Neural cell (in vitro differentiated cells): ENCODE data around the gene PSMA4. TPM values are rescaled to one million over a fixed set of nuclear protein-coding genes. Genes with fewer than 3 reads are reported as not detected.

Source experiments
- H2AFZ ChIP-seq: fragments of 200-600, 300-800 bp; sonication (generic), shearing (Covaris generic); 2 replicates; pipeline ENCODE4 v1.6.0; 2014; ENCODE audit warnings: low read depth, mild to moderate bottlenecking, antibody characterized with exemption, low read length, moderate library complexity
- H3F3A ChIP-seq: fragments of 200-600 bp; shearing (Covaris generic); 2 replicates; pipeline ENCODE4 v1.6.1; 2016; ENCODE audit warnings: mild to moderate bottlenecking, moderate library complexity, mixed read lengths, antibody characterized with exemption, low read length; ENCODE audit not compliant: insufficient read depth, poor library complexity, severe bottlenecking
- H3K27ac ChIP-seq: fragments of 200-600, 300-800 bp; sonication (generic), shearing (Covaris generic); 2 replicates; pipeline ENCODE4 v1.5.1; 2014; ENCODE audit warnings: mild to moderate bottlenecking, low read length, moderate library complexity
- H3K27me3 ChIP-seq: fragments of 300-800, 200-600 bp; sonication (generic), shearing (Covaris generic); 2 replicates; pipeline ENCODE4 v1.6.0; 2014; ENCODE audit warnings: mild to moderate bottlenecking, low read depth, low read length, moderate library complexity; ENCODE audit not compliant: insufficient read depth
- H3K36me3 ChIP-seq: fragments of 300-800, 200-600 bp; sonication (generic), shearing (Covaris generic); 2 replicates; pipeline ENCODE4 v1.5.1; 2014; ENCODE audit warnings: mild to moderate bottlenecking, antibody characterized with exemption, low read length, moderate library complexity; ENCODE audit not compliant: insufficient read depth
- H3K4me2 ChIP-seq: fragments of 300-800, 200-600 bp; sonication (generic), shearing (Covaris generic); 2 replicates; pipeline ENCODE4 v1.6.0; 2014; ENCODE audit warnings: mild to moderate bottlenecking, low read length
- H3K4me3 ChIP-seq: fragments of 300-800, 200-600 bp; sonication (generic), shearing (Covaris generic); 2 replicates; pipeline ENCODE4 v1.5.1; 2014; ENCODE audit warnings: mild to moderate bottlenecking, low read length, moderate library complexity
- H3K79me2 ChIP-seq: fragments of 200-600 bp; shearing (Covaris generic); replicated peaks from 2 replicates; pipeline ENCODE4 v1.6.0; 2014; ENCODE audit warnings: mild to moderate bottlenecking, low read length, moderate library complexity; ENCODE audit not compliant: insufficient read depth
- H3K9ac ChIP-seq: fragments of 300-800, 200-600 bp; sonication (generic), shearing (Covaris generic); 2 replicates; pipeline ENCODE4 v1.6.1; 2016; ENCODE audit warnings: mild to moderate bottlenecking, low read length, mixed read lengths
- H3K9me2 ChIP-seq: fragments of 200-600 bp; shearing (Covaris generic); 2 replicates; pipeline ENCODE4 v1.6.1; 2016; ENCODE audit warnings: mild to moderate bottlenecking, low read length, mixed read lengths; ENCODE audit not compliant: insufficient read depth
- H3K9me3 ChIP-seq: fragments of 200-600, 300-800 bp; sonication (generic), shearing (Covaris generic); 2 replicates; pipeline ENCODE4 v1.6.1; 2016; ENCODE audit warnings: mild to moderate bottlenecking, mixed run types, low read length, moderate library complexity, mixed read lengths
- H4K20me1 ChIP-seq: fragments of 200-600 bp; shearing (Covaris generic); 2 replicates; pipeline ENCODE4 v1.6.1; 2016; ENCODE audit warnings: mild to moderate bottlenecking, mixed run types; ENCODE audit not compliant: insufficient read depth
- CTCF ChIP-seq: fragments of 450-650 bp; IDR thresholded peaks from 2 replicates; pipeline ENCODE4 v1.5.1; 2014; ENCODE audit warnings: antibody characterized with exemption, mild to moderate bottlenecking, moderate library complexity; ENCODE audit not compliant: poor library complexity, severe bottlenecking
- EP300 ChIP-seq: fragments of 450-650 bp; conservative IDR thresholded peaks from 2 replicates; pipeline ENCODE4 v1.6.1; 2014; ENCODE audit warnings: antibody characterized with exemption, mild to moderate bottlenecking, moderate library complexity; ENCODE audit not compliant: poor library complexity, severe bottlenecking
- EZH2 ChIP-seq: fragments of 200-600, 300-800 bp; shearing (Covaris generic), sonication (generic); IDR thresholded peaks from 2 replicates; pipeline ENCODE4 v1.6.1; 2014; ENCODE audit warnings: antibody characterized with exemption, low read length, borderline replicate concordance, mild to moderate bottlenecking; ENCODE audit not compliant: insufficient read depth, poor library complexity, severe bottlenecking
- MXI1 ChIP-seq: fragments of 450-650 bp; conservative IDR thresholded peaks from 2 replicates; pipeline ENCODE4 v1.6.1; 2014; ENCODE audit warnings: antibody characterized with exemption, mild to moderate bottlenecking; ENCODE audit not compliant: poor library complexity, severe bottlenecking
- POLR2AphosphoS5 ChIP-seq: IDR thresholded peaks from 2 replicates; pipeline ENCODE4 v1.6.1; 2012
- RAD21 ChIP-seq: fragments of 450-650 bp; conservative IDR thresholded peaks from 2 replicates; pipeline ENCODE4 v1.6.1; 2014; ENCODE audit warnings: antibody characterized with exemption, mild to moderate bottlenecking, moderate library complexity
- REST ChIP-seq: IDR thresholded peaks from 2 replicates; pipeline ENCODE4 v1.6.1; 2012; ENCODE audit warnings: borderline replicate concordance
- SMC3 ChIP-seq: fragments of 450-650 bp; conservative IDR thresholded peaks from 2 replicates; pipeline ENCODE4 v1.6.1; 2014; ENCODE audit warnings: antibody characterized with exemption, mild to moderate bottlenecking, moderate library complexity; ENCODE audit not compliant: poor library complexity
- TAF1 ChIP-seq: IDR thresholded peaks from 2 replicates; pipeline ENCODE4 v1.6.1; 2012; ENCODE audit warnings: low read depth
- polyA plus RNA-seq: library from polyadenylated mRNA; depleted of rRNA; stranded (reverse); fragments of >200 nt; gene quantifications from 2 replicates; pipeline ENCODE4 v1.2.3, GENCODE V29; 2014
- small RNA-seq, 3 experiments: library from RNA; depleted of rRNA; stranded (forward); fragments of <200 nt; gene quantifications; one replicate each; pipeline ENCODE3, GENCODE V24; 2012

The PSMA4 gene
- polyA plus RNA-seq, 1 donor from 2014 or later = 421 TPM

GRCh38 chr15:78599189-78599588, 58.9 kb downstream of the PSMA4 start:
- H4K20me1 ChIP-seq = no peaks in the 10 kb centered on the region
- no peak overlapping the region for H3K4me3 ChIP-seq
- no peaks in the 10 kb centered on the region for H3K79me2 ChIP-seq
- no peaks in the 10 kb centered on the region for H3K9me3 ChIP-seq
- no peak overlapping the region for H3K4me2 ChIP-seq
- H3K9me2 ChIP-seq = no peaks in the 10 kb centered on the region
- no peak overlapping the region for H3K9ac ChIP-seq
- TF ChIP-seq TAF1 (no peak), CTCF (no peak), SMC3 (no peak), RAD21 (no peak), EP300 (no peak), POLR2AphosphoS5 (no peak), EZH2 (no peak), MXI1 (no peak), REST (no peak)
- no peaks in the 10 kb centered on the region for H3K36me3 ChIP-seq
- no peaks in the 10 kb centered on the region for H3K27me3 ChIP-seq
- no peaks in the 10 kb centered on the region for H3F3A ChIP-seq
- H3K27ac ChIP-seq = no peak overlapping the region
- no peak overlapping the region for H2AFZ ChIP-seq

Small RNA genes within 50 kb of the gene (small RNA-seq; reads per million reads assigned to genes)
- 0 reads per million in 3 experiments for gene AC067863.2

Other genes starting within 250 kb of the PSMA4 start
- gene SKIC8, start 240.8 kb upstream of the PSMA4 start, polyA plus RNA-seq = 160 and 170 TPM in 2 replicates
- gene CRABP1, start 200.1 kb upstream of the PSMA4 start, polyA plus RNA-seq = 7.0 and 8.7 TPM in 2 replicates
- 45.5 and 45.8 TPM in 2 replicates for gene IREB2, start 102.2 kb upstream of the PSMA4 start, polyA plus RNA-seq
- not detected in 2 replicates for gene HYKK, start 32.9 kb upstream of the PSMA4 start, polyA plus RNA-seq
- 4.6 and 6.8 TPM in 2 replicates for gene CHRNA5, start 25.1 kb downstream of the PSMA4 start, polyA plus RNA-seq
- gene CHRNA3, start 80.6 kb downstream of the PSMA4 start, polyA plus RNA-seq = 2.4 TPM in 2 replicates
- not detected in 2 replicates for gene CHRNB4, start 100.8 kb downstream of the PSMA4 start, polyA plus RNA-seq